IPS-18a (cell line): ENCODE data around the gene LRP8.

Experiments used
- H3K27ac ChIP-seq: one replicate; pipeline ENCODE4 v1.5.1; 2013; ENCODE audit warnings: low read length
- H3K27me3 ChIP-seq: one replicate; pipeline ENCODE4 v1.6.1; 2013; ENCODE audit warnings: mild to moderate bottlenecking, low read length; ENCODE audit not compliant: control insufficient read depth, insufficient read depth
- H3K36me3 ChIP-seq: one replicate; pipeline ENCODE4 v1.6.1; 2013; ENCODE audit warnings: low read depth, low read length; ENCODE audit not compliant: control insufficient read depth
- H3K4me1 ChIP-seq: one replicate; pipeline ENCODE4 v1.6.1; 2013; ENCODE audit warnings: low read depth, low read length; ENCODE audit not compliant: control insufficient read depth
- H3K4me3 ChIP-seq: one replicate; pipeline ENCODE4 v1.5.1; 2013; ENCODE audit warnings: low read length
- H3K9ac ChIP-seq: one replicate; pipeline ENCODE4 v1.6.1; 2013; ENCODE audit warnings: mild to moderate bottlenecking, low read length, moderate library complexity
- H3K9me3 ChIP-seq: one replicate; pipeline ENCODE4 v1.6.1; 2013; ENCODE audit warnings: low read depth, low read length; ENCODE audit not compliant: control insufficient read depth

Gene LRP8

GRCh38 chr1:53273526-53273925 lies 54.3 kb downstream of the LRP8 start:
- no peak overlapping the region for H3K4me3 ChIP-seq
- H3K27ac ChIP-seq: no peak overlapping the region
- H3K27me3 ChIP-seq: no peaks in the 10 kb centered on the region
- H3K9ac ChIP-seq: no peak overlapping the region
- H3K4me1 ChIP-seq: no peaks in the 10 kb centered on the region
- no peaks in the 10 kb centered on the region for H3K9me3 ChIP-seq
- peaks cover 67% of the 10 kb centered on the region for H3K36me3 ChIP-seq

GRCh38 chr1:53272349-53272748 lies 55.5 kb downstream of the LRP8 start:
- peaks cover 71% of the 10 kb centered on the region for H3K36me3 ChIP-seq

GRCh38 chr1:53271446-53272090 lies 56.3 kb downstream of the LRP8 start:
- H3K9ac ChIP-seq: no peak overlapping the region
- no peaks in the 10 kb centered on the region for H3K9me3 ChIP-seq
- no peak overlapping the region for H3K4me3 ChIP-seq
- H3K4me1 ChIP-seq: no peaks in the 10 kb centered on the region
- H3K27me3 ChIP-seq: no peaks in the 10 kb centered on the region
- no peak overlapping the region for H3K27ac ChIP-seq
- H3K36me3 ChIP-seq: peaks cover 72% of the 10 kb centered on the region

More at GRCh38 chr1:53272349-53272748, 55.5 kb downstream of the LRP8 start:
- Histone ChIP-seq H3K9ac (no peak overlapping the region), H3K9me3 (no peaks in the 10 kb centered on the region), H3K4me1 (no peaks in the 10 kb centered on the region), H3K27ac (no peak overlapping the region), H3K27me3 (no peaks in the 10 kb centered on the region), H3K4me3 (no peak overlapping the region)

- Histone ChIP-seq H3K36me3 (peaks cover 76% of the 10 kb centered on the region), H3K27ac (no peak overlapping the region)
Measured at GRCh38 chr1:53270873-53271272, 57.0 kb downstream of the LRP8 start.

GRCh38 chr1:53270107-53270506 lies 57.8 kb downstream of the LRP8 start:
- Histone ChIP-seq H3K27me3 (no peaks in the 10 kb centered on the region), H3K4me3 (no peak overlapping the region), H3K9ac (no peak overlapping the region), H3K27ac (no peak overlapping the region), H3K36me3 (peaks cover 76% of the 10 kb centered on the region), H3K9me3 (no peaks in the 10 kb centered on the region), H3K4me1 (no peaks in the 10 kb centered on the region)

More at GRCh38 chr1:53270873-53271272, 57.0 kb downstream of the LRP8 start:
- Histone ChIP-seq H3K9ac (no peak overlapping the region), H3K4me1 (no peaks in the 10 kb centered on the region), H3K9me3 (no peaks in the 10 kb centered on the region), H3K27me3 (no peaks in the 10 kb centered on the region), H3K4me3 (no peak overlapping the region)

GRCh38 chr1:53267761-53268160 lies 60.1 kb downstream of the LRP8 start:
- H3K9ac ChIP-seq: no peak overlapping the region
- H3K4me3 ChIP-seq: no peak overlapping the region
- H3K4me1 ChIP-seq: no peaks in the 10 kb centered on the region
- H3K9me3 ChIP-seq: no peaks in the 10 kb centered on the region
- no peaks in the 10 kb centered on the region for H3K27me3 ChIP-seq
- no peak overlapping the region for H3K27ac ChIP-seq
- peaks cover 81% of the 10 kb centered on the region for H3K36me3 ChIP-seq

- no peaks in the 10 kb centered on the region for H3K9me3 ChIP-seq
- H3K36me3 ChIP-seq: peaks cover 92% of the 10 kb centered on the region
- no peak overlapping the region for H3K4me3 ChIP-seq
- H3K9ac ChIP-seq: no peak overlapping the region
- no peaks in the 10 kb centered on the region for H3K4me1 ChIP-seq
- H3K27ac ChIP-seq: no peak overlapping the region
- H3K27me3 ChIP-seq: no peaks in the 10 kb centered on the region
Measured at GRCh38 chr1:53266038-53266437, 61.8 kb downstream of the LRP8 start.

GRCh38 chr1:53265581-53265980 lies 62.3 kb downstream of the LRP8 start:
- H3K4me1 ChIP-seq: no peaks in the 10 kb centered on the region
- H3K27me3 ChIP-seq: no peaks in the 10 kb centered on the region
- H3K36me3 ChIP-seq: peaks cover 92% of the 10 kb centered on the region
- no peak overlapping the region for H3K27ac ChIP-seq
- no peaks in the 10 kb centered on the region for H3K9me3 ChIP-seq
- no peak overlapping the region for H3K4me3 ChIP-seq
- H3K9ac ChIP-seq: no peak overlapping the region

- Histone ChIP-seq H3K4me3 (no peak overlapping the region), H3K9ac (no peak overlapping the region), H3K27ac (no peak overlapping the region), H3K36me3 (peaks cover 96% of the 10 kb centered on the region), H3K27me3 (no peaks in the 10 kb centered on the region), H3K9me3 (no peaks in the 10 kb centered on the region), H3K4me1 (no peaks in the 10 kb centered on the region)
Measured at GRCh38 chr1:53264048-53264447, 63.8 kb downstream of the LRP8 start.

- Histone ChIP-seq H3K4me3 (no peak overlapping the region), H3K4me1 (no peaks in the 10 kb centered on the region), H3K27ac (no peak overlapping the region), H3K9me3 (no peaks in the 10 kb centered on the region), H3K36me3 (peaks cover 98% of the 10 kb centered on the region), H3K27me3 (no peaks in the 10 kb centered on the region), H3K9ac (no peak overlapping the region)
Measured at GRCh38 chr1:53262000-53262399, 65.9 kb downstream of the LRP8 start.

- no peaks in the 10 kb centered on the region for H3K4me1 ChIP-seq
- no peak overlapping the region for H3K27ac ChIP-seq
- H3K27me3 ChIP-seq: no peaks in the 10 kb centered on the region
- no peak overlapping the region for H3K9ac ChIP-seq
- no peaks in the 10 kb centered on the region for H3K9me3 ChIP-seq
- no peak overlapping the region for H3K4me3 ChIP-seq
- peaks cover 99% of the 10 kb centered on the region for H3K36me3 ChIP-seq
Measured at GRCh38 chr1:53260631-53261247, 67.1 kb downstream of the LRP8 start.

GRCh38 chr1:53259932-53260331 lies 67.9 kb downstream of the LRP8 start:
- Histone ChIP-seq H3K27me3 (no peaks in the 10 kb centered on the region), H3K9ac (no peak overlapping the region), H3K4me1 (no peaks in the 10 kb centered on the region), H3K4me3 (no peak overlapping the region), H3K36me3 (peaks cover 99% of the 10 kb centered on the region), H3K9me3 (no peaks in the 10 kb centered on the region), H3K27ac (no peak overlapping the region)
